Panc1 (cell line): ENCODE measurements around the gene DIMT1. TPM values are rescaled to one million over a fixed set of nuclear protein-coding genes. Genes with fewer than 3 reads are reported as not detected.

Experiments used
- ATAC-seq: fragments of 200-7000 bp; cut with Tn5 transposase; 2 replicates; pipeline ENCODE4 v1.9.1; 2020; ENCODE audit warnings: mild to moderate bottlenecking, moderate library complexity
- BruUV-seq: library from RNA; stranded (reverse); fragments of 400-500 nt; replicated peaks from 2 replicates; lab custom pipeline; 2021; lab: Mats Ljungman, UMichigan
- CTCF ChIA-PET: fragments of 300-600 bp; sonication (Branson Sonifier 250); formaldehyde crosslinking; loops from one replicate; lab custom pipeline; 2022; ENCODE audit warnings: antibody characterized with exemption; lab: Charles Lee
- POLR2A ChIA-PET: fragments of 300-600 bp; sonication (Branson Sonifier 250); formaldehyde crosslinking; loops from one replicate; lab custom pipeline; 2022; ENCODE audit warnings: antibody characterized with exemption; lab: Charles Lee
- DNase-seq: peaks from one replicate; pipeline ENCODE4 v3.0.0-alpha.2; 2010; ENCODE audit warnings: low read depth, low spot score
- H3K27ac ChIP-seq: 2 replicates; pipeline ENCODE4 v1.5.1; 2011; ENCODE audit warnings: mild to moderate bottlenecking, low read length, inconsistent platforms
- H3K27me3 ChIP-seq: fragments of 200-500 bp; sonication (Bioruptor generic); 2 replicates; pipeline ENCODE4 v1.6.0; 2014; ENCODE audit warnings: low read length, inconsistent platforms; ENCODE audit not compliant: control insufficient read depth, insufficient read depth
- H3K36me3 ChIP-seq: fragments of 200-500 bp; sonication (Bioruptor generic); 2 replicates; pipeline ENCODE4 v1.5.1; 2014; ENCODE audit warnings: inconsistent platforms, mild to moderate bottlenecking, low read length, moderate library complexity; ENCODE audit not compliant: control insufficient read depth, insufficient read depth
- H3K4me1 ChIP-seq: 2 replicates; pipeline ENCODE4 v1.5.1; 2011; ENCODE audit warnings: inconsistent platforms, mild to moderate bottlenecking, low read length, moderate library complexity; ENCODE audit not compliant: control insufficient read depth, insufficient read depth
- H3K4me3 ChIP-seq, 2 experiments: 2 replicates each; pipeline ENCODE4 v1.5.1; 2011 to 2012; ENCODE audit warnings: low read depth in 2 of 2, low read length in 2 of 2, mild to moderate bottlenecking in 2 of 2, inconsistent platforms in 1 of 2, moderate library complexity in 1 of 2
- H3K9me3 ChIP-seq: fragments of 200-500 bp; sonication (Bioruptor generic); 2 replicates; pipeline ENCODE4 v1.5.1; 2014; ENCODE audit warnings: low read depth, mild to moderate bottlenecking, inconsistent platforms, low read length, moderate library complexity; ENCODE audit not compliant: control insufficient read depth, insufficient read depth
- POLR2AphosphoS5 ChIP-seq: IDR thresholded peaks from 2 replicates; pipeline ENCODE4 v1.6.1; 2012; ENCODE audit warnings: mild to moderate bottlenecking, low read depth, low read length, moderate library complexity
- REST ChIP-seq, 2 experiments: IDR thresholded peaks; 2 replicates each; pipeline ENCODE4 v1.6.1; 2011 to 2012; ENCODE audit warnings: low read depth in 2 of 2, control low read depth in 1 of 2, low read length in 1 of 2, mild to moderate bottlenecking in 1 of 2, moderate library complexity in 1 of 2; ENCODE audit not compliant: insufficient read depth in 1 of 2
- SIN3A ChIP-seq: IDR thresholded peaks from 2 replicates; pipeline ENCODE4 v1.6.1; 2012; ENCODE audit warnings: low read depth, mild to moderate bottlenecking, low read length, moderate library complexity, borderline replicate concordance; ENCODE audit not compliant: insufficient read depth
- TCF7L2 ChIP-seq: IDR thresholded peaks from 2 replicates; pipeline ENCODE4 v1.6.1; 2011; ENCODE audit warnings: mild to moderate bottlenecking, low read depth, low read length, inconsistent platforms
- in situ Hi-C: cut with HindIII; loops from 2 replicates; pipeline ENCODE4 v1.10.0; 2016; ENCODE audit warnings: low sequenced_read_pairs, low pct_unique_long_range_greater_than_20kb
- intact Hi-C: fragments of 100-400 bp; cut with micrococcal nuclease; formaldehyde crosslinking; loops from one replicate; pipeline ENCODE4 v1.10.0; 2022; ENCODE audit not compliant: unreplicated experiment
- total RNA-seq: library from RNA; stranded (reverse); gene quantifications from one replicate; pipeline ENCODE4 v1.2.1, GENCODE V29; 2021; ENCODE audit not compliant: unreplicated experiment
- TF ChIP-seq, protein P1 (sequence below): fragments of 450-650 bp; IDR thresholded peaks from 2 replicates; pipeline ENCODE4 v1.5.1; 2017; ENCODE audit warnings: mild to moderate bottlenecking

Gene DIMT1
- total RNA-seq, 1 experiment from 2014 or later = 37.2 TPM

- ChIA-PET CTCF (no interaction called here), POLR2A (interaction anchor here (0.6 kb wide), 1 partner anchor 10 kb away, joined by 5 read pairs; no protein-coding TSS in a partner anchor)
- Histone ChIP-seq H3K27ac (no peak overlapping the region), H3K36me3 (0 out of 2 replicates have a peak, but pooled peaks cover 8% of the 10 kb centered on the region), H3K4me1 (no peaks in the 10 kb centered on the region), H3K4me3 (no peak overlapping the region), H3K9me3 (no peaks in the 10 kb centered on the region), H3K27me3 (no peaks in the 10 kb centered on the region)
- DNase-seq = no peak
- no peak for TF ChIP-seq SIN3A
- TF ChIP-seq, protein P1, sequence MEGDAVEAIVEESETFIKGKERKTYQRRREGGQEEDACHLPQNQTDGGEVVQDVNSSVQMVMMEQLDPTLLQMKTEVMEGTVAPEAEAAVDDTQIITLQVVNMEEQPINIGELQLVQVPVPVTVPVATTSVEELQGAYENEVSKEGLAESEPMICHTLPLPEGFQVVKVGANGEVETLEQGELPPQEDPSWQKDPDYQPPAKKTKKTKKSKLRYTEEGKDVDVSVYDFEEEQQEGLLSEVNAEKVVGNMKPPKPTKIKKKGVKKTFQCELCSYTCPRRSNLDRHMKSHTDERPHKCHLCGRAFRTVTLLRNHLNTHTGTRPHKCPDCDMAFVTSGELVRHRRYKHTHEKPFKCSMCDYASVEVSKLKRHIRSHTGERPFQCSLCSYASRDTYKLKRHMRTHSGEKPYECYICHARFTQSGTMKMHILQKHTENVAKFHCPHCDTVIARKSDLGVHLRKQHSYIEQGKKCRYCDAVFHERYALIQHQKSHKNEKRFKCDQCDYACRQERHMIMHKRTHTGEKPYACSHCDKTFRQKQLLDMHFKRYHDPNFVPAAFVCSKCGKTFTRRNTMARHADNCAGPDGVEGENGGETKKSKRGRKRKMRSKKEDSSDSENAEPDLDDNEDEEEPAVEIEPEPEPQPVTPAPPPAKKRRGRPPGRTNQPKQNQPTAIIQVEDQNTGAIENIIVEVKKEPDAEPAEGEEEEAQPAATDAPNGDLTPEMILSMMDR = no peak
- TF ChIP-seq REST (IDR thresholded peaks at IDR 0.05; ENCODE audit: insufficient read depth in 1 of 2, low read depth in 2 of 2, low read length in 1 of 2) = no peak
- no peak for TF ChIP-seq TCF7L2
- no peak for TF ChIP-seq POLR2AphosphoS5
- no TSS peak for BruUV-seq
- in situ Hi-C loops = no loop called here
- intact Hi-C loops = no loop called here
- no peak for ATAC-seq
Observed at GRCh38 chr5:62448528-62448927, 44.8 kb upstream of the DIMT1 start.

GRCh38 chr5:62432621-62433064 is 28.9 kb upstream of the DIMT1 start:
- in situ Hi-C loops = no loop called here
- no peak for ATAC-seq
- Histone ChIP-seq H3K4me3 (no peak overlapping the region), H3K9me3 (no peaks in the 10 kb centered on the region), H3K27me3 (no peaks in the 10 kb centered on the region), H3K36me3 (no peaks in the 10 kb centered on the region; the same call in 1 of the 2 replicates), H3K4me1 (no peaks in the 10 kb centered on the region), H3K27ac (no peak overlapping the region)
- no peak for DNase-seq
- ChIA-PET POLR2A (interaction anchor here (0.6 kb wide), 1 partner anchor 1040 kb away, joined by 5 read pairs; no protein-coding TSS in a partner anchor), CTCF (interaction anchor here (0.9 to 1.3 kb wide), 2 partner anchors 11 to 28 kb away, joined by 3 to 5 read pairs; no protein-coding TSS in a partner anchor)
- BruUV-seq = no TSS peak
- TF ChIP-seq REST (IDR thresholded peaks at IDR 0.05; ENCODE audit: insufficient read depth in 1 of 2, low read depth in 2 of 2, low read length in 1 of 2) (no peak), TCF7L2 (no peak), POLR2AphosphoS5 (no peak), SIN3A (no peak)
- TF ChIP-seq, protein P1 = no peak
- intact Hi-C loops = no loop called here
